AG04450 (cell line): ENCODE measurements around the gene TRUB2. TPM values are rescaled to one million over a fixed set of nuclear protein-coding genes. Genes with fewer than 3 reads are reported as not detected.
A peak's percentile ranks its signal among the peaks of the same experiment; 100 is the strongest.

Experiments
- CTCF ChIA-PET: fragments of 300-600, 350-600 bp; formaldehyde crosslinking; extraction: SDS; loops from one replicate; lab custom pipeline; 2022; ENCODE audit warnings: antibody characterized with exemption, inconsistent platforms; lab: Charles Lee
- POLR2A ChIA-PET: fragments of 350-600 bp; formaldehyde crosslinking; extraction: SDS; loops from one replicate; lab custom pipeline; 2021; ENCODE audit warnings: antibody characterized with exemption, inconsistent platforms; lab: Yijun Ruan, JAX
- DNase-seq: peaks from one replicate; pipeline ENCODE4 v3.0.0-alpha.2; 2011; ENCODE audit warnings: low read depth, low spot score
- H3K27ac ChIP-seq: one replicate; pipeline ENCODE4 v1.5.1; 2012; ENCODE audit warnings: low read depth, low read length, control low read depth
- H3K27me3 ChIP-seq: one replicate; pipeline ENCODE4 v1.6.0; 2012; ENCODE audit warnings: low read length; ENCODE audit not compliant: control insufficient read depth, insufficient read depth
- H3K4me3 ChIP-seq: 2 replicates; pipeline ENCODE4 v1.5.1; 2011; ENCODE audit warnings: mild to moderate bottlenecking, low read depth, low read length, control low read depth
- H3K9me3 ChIP-seq: 2 replicates; pipeline ENCODE4 v1.5.1; 2012; ENCODE audit warnings: low read length; ENCODE audit not compliant: control insufficient read depth, insufficient read depth
- CTCF ChIP-seq: IDR thresholded peaks from 2 replicates; pipeline ENCODE4 v1.5.1; 2011; ENCODE audit warnings: low read depth, low read length, control low read depth, inconsistent platforms
- polyA plus RNA-seq: library from polyadenylated mRNA; depleted of rRNA; stranded (reverse); fragments of >200 nt; gene quantifications from 2 replicates; pipeline ENCODE4 v1.2.3, GENCODE V29; 2011

Gene TRUB2
- polyA plus RNA-seq, 1 experiment = 15.1 TPM

GRCh38 chr9:128369024-128369706 is 46.9 kb upstream of the TRUB2 start:
- Histone ChIP-seq H3K4me3 (no peak overlapping the region), H3K27me3 (no peaks in the 10 kb centered on the region), H3K9me3 (no peaks in the 10 kb centered on the region), H3K27ac (no peak overlapping the region)
- TF ChIP-seq CTCF = no peak
- no peak for DNase-seq
- ChIA-PET CTCF (no interaction called here), POLR2A (interaction anchor here (0.6 kb wide), 1 partner anchor 89 kb away, joined by 7 read pairs; no protein-coding TSS in a partner anchor)

- Histone ChIP-seq H3K27me3 (no peaks in the 10 kb centered on the region), H3K4me3 (no peak overlapping the region), H3K9me3 (no peaks in the 10 kb centered on the region), H3K27ac (no peak overlapping the region)
- DNase-seq = no peak
- no peak for TF ChIP-seq CTCF
- CTCF ChIA-PET = no interaction called here
- POLR2A ChIA-PET = no interaction called here
Observed at GRCh38 chr9:128365525-128365924, 43.3 kb upstream of the TRUB2 start.

- TF ChIP-seq CTCF = no peak
- Histone ChIP-seq H3K4me3 (no peak overlapping the region), H3K27me3 (no peaks in the 10 kb centered on the region), H3K27ac (no peak overlapping the region), H3K9me3 (no peaks in the 10 kb centered on the region)
- DNase-seq = no peak
- ChIA-PET CTCF (interaction anchor here (0.5 to 5.0 kb wide), 32 partner anchors 8 to 225 kb away, joined by 3 to 35 read pairs (median 4); partner anchors contain the start of genes CERCAM and URM1), POLR2A (interaction anchor here (0.5 to 1.8 kb wide), 4 partner anchors 8 to 117 kb away, joined by 3 to 20 read pairs (median 4); partner anchors contain the start of gene URM1)
Observed at GRCh38 chr9:128362774-128363173, 40.5 kb upstream of the TRUB2 start.

- ChIA-PET CTCF (interaction anchor here (0.5 to 5.0 kb wide), 31 partner anchors 9 to 226 kb away, joined by 3 to 35 read pairs (median 4); partner anchors contain the start of genes CERCAM and URM1), POLR2A (interaction anchor here (0.5 to 1.8 kb wide), 6 partner anchors 9 to 118 kb away, joined by 3 to 20 read pairs (median 4); partner anchors contain the start of gene URM1)
- H3K27ac ChIP-seq = peak overlapping the region; percentile 39
- peak; percentile 91 for TF ChIP-seq CTCF
- DNase-seq = peak; percentile 64
- H3K27me3 ChIP-seq = no peaks in the 10 kb centered on the region
- H3K4me3 ChIP-seq = peak overlapping the region; percentile 59
- no peaks in the 10 kb centered on the region for H3K9me3 ChIP-seq
Observed at GRCh38 chr9:128361986-128362646, 39.9 kb upstream of the TRUB2 start.
